ENCODE data around the gene LCE2D. TPM values are rescaled to one million over a fixed set of nuclear protein-coding genes. Genes with fewer than 3 reads are reported as not detected.

The LCE2D gene, protein sequence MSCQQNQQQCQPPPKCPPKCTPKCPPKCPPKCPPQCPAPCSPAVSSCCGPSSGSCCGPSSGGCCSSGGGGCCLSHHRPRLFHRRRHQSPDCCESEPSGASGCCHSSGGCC
- not detected for total RNA-seq
- long read RNA-seq = 0 reads

DNA sequence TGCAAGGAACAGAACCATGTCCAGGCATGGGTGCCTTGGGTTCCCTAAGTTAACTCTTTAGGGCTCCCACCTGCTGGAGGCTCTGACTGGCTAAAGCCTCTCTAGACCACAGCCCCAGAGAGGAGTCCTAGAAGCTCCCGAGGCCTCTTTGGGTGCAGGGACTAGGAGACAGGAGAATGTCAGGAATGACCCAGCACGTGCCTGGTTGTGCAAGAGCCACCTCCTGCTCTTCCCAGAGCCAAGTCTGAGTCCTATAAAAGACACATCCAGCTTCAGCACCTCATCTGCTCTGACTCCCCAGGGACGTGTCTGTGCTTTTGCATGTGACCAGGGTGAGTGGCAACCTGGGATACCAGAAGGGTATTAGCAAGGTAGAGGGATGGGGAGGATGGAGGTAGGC lies at the start of gene LCE2D:
Gene LCE2D, plus strand, starts transcription at position 283 of the 400 bp plus-strand sequence. CDS start 726 bp downstream, outside the sequence.
- TF ChIP-seq, protein P1, sequence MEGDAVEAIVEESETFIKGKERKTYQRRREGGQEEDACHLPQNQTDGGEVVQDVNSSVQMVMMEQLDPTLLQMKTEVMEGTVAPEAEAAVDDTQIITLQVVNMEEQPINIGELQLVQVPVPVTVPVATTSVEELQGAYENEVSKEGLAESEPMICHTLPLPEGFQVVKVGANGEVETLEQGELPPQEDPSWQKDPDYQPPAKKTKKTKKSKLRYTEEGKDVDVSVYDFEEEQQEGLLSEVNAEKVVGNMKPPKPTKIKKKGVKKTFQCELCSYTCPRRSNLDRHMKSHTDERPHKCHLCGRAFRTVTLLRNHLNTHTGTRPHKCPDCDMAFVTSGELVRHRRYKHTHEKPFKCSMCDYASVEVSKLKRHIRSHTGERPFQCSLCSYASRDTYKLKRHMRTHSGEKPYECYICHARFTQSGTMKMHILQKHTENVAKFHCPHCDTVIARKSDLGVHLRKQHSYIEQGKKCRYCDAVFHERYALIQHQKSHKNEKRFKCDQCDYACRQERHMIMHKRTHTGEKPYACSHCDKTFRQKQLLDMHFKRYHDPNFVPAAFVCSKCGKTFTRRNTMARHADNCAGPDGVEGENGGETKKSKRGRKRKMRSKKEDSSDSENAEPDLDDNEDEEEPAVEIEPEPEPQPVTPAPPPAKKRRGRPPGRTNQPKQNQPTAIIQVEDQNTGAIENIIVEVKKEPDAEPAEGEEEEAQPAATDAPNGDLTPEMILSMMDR (IDR thresholded peaks at IDR 0.05; ENCODE audit: borderline replicate concordance) = no peak
- Histone ChIP-seq H3K27ac (replicated peaks) (no peak within 1 kb of the TSS), H3K4me1 (no peaks in the 10 kb centered on the region), H3K4me3 (no peak within 1 kb of the TSS), H3K27me3 (ENCODE audit: low read depth) (peaks cover 20% of the 10 kb centered on the region), H3K36me3 (no peaks in the 10 kb centered on the region), H3K9me3 (replicated peaks) (no peaks in the 10 kb centered on the region)
- intact Hi-C loops (cut with micrococcal nuclease) = no loop called here
- DNase-seq = no peak

DNA sequence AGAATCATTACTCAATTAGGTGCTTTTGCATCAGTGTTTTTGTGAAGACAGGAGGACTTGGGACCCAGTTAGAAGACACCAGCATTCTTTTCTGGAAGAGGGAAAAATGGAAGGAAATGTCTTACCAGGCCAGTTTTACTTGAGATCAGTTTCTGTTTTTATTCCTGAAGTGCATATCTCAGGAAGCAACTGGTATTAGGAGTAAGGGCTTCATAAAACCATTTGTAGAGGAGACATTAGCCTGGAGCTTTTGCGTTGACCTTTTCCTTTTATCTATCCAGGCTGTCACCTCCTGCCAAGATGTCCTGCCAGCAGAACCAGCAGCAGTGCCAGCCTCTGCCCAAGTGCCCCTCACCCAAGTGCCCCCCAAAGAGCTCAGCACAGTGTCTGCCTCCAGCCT lies 49.7 kb upstream of the LCE2D start, which contains the start of gene LCE3B:
Gene LCE3B, plus strand, starts transcription at position 301 of the 400 bp plus-strand sequence. Its CDS starts 0 bp downstream, at position 301.
- H3K27me3 ChIP-seq (ENCODE audit: low read depth) = peaks cover 17% of the 10 kb centered on the region
- TF ChIP-seq, protein P1 (IDR thresholded peaks at IDR 0.05; ENCODE audit: borderline replicate concordance) = no peak
- no peak for DNase-seq

DNA sequence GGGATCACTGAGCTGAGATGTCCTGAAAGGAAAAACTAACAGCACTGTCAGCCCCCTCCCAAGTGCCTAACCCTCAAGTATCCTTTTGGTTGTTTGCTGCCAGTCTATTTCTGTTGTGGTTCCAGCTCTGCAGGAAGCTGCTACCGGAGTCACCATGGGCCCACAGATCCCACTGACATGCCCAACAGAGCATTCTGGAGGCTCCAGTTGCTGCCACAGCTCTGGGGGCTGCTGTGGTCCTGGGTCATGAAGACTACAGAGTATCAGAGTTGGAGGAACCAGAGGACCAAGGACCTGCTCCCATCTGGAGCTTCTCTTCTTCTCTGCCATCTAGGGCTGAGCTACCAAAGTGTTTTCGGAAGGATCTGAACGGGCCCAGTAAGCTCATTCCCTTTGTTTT lies 41.2 kb upstream of the LCE2D start:
- Histone ChIP-seq H3K9me3 (replicated peaks) (peaks cover 38% of the 10 kb centered on the region), H3K4me1 (no peaks in the 10 kb centered on the region), H3K36me3 (no peaks in the 10 kb centered on the region), H3K27ac (replicated peaks) (no peak overlapping the region), H3K27me3 (ENCODE audit: low read depth) (peaks cover 27% of the 10 kb centered on the region), H3K4me3 (no peak overlapping the region)
- intact Hi-C loops (cut with micrococcal nuclease) = no loop called here
- DNase-seq = no peak
- TF ChIP-seq, protein P1 (IDR thresholded peaks at IDR 0.05; ENCODE audit: borderline replicate concordance) = no peak

More for the DNA sequence above, 49.7 kb upstream of the LCE2D start, which contains the start of gene LCE3B:
- H3K4me1 ChIP-seq = no peaks in the 10 kb centered on the region
- H3K4me3 ChIP-seq = no peak within 1 kb of the TSS
- H3K27ac ChIP-seq (replicated peaks) = no peak within 1 kb of the TSS
- intact Hi-C loops (cut with micrococcal nuclease) = no loop called here
- peaks cover 20% of the 10 kb centered on the region for H3K9me3 ChIP-seq (replicated peaks)
- no peaks in the 10 kb centered on the region for H3K36me3 ChIP-seq

DNA sequence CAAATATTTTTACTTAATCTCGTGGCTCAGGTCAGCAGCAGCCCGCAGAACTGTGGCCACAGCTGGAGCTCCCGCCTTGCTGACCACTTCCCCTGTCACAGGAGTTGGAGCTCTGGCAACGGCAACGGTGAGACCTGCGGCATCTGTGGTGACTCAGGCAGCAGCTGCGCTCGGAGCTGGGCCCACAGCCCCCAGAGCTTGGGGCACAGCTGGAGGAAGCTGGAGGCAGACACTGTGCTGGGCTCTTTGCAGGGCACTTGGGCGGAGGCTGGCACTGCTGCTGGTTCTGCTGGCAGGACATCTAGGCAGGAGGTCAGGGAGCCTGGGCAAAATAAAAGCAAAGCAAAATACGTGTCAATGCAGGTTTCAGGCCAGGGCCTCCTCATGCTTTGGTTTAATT lies 40.4 kb upstream of the LCE2D start, which contains the start of gene LCE3A:
Gene LCE3A, minus strand, starts transcription at position 301 of the 400 bp plus-strand sequence. Its CDS starts 0 bp downstream, at position 301.
- no peak within 1 kb of the TSS for H3K27ac ChIP-seq (replicated peaks)
- TF ChIP-seq, protein P1 (IDR thresholded peaks at IDR 0.05; ENCODE audit: borderline replicate concordance) = no peak
- H3K4me3 ChIP-seq = no peak within 1 kb of the TSS
- intact Hi-C loops (cut with micrococcal nuclease) = no loop called here
- H3K4me1 ChIP-seq = no peaks in the 10 kb centered on the region
- H3K27me3 ChIP-seq (ENCODE audit: low read depth) = peaks cover 27% of the 10 kb centered on the region
- no peak for DNase-seq
- peaks cover 31% of the 10 kb centered on the region for H3K9me3 ChIP-seq (replicated peaks)
- no peaks in the 10 kb centered on the region for H3K36me3 ChIP-seq

DNA sequence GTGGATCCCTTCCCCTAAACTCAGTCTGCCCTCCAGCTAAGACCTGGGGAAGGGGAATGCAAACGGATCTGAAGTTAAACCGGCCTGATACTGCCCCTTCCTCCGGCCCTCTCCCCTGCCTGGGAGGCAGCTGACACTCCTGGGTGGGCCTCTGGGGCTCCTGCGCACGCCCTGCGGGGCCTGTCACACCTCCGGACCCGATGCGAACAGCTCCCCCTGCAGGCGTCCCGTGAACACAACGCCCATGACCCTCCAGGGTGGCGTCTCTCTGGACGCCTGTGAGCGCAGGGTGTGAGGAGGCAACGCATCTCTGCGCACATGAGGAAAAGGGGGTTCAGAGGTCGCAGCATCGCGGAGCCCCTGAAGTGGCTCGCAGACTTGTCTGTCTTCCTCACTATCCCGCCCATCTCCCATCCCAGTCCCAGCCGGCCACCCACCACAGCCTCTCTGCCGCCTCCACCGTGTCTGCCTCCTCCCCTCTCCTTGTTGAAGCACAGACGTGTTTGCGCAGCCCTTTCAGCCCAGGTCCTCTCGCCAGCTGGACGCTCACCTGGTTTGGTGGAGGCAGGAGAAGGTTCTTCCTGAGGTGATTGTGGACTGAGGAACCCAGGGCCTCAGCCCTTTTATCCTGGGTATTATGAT lies 39.9 kb upstream of the LCE2D start:
- Histone ChIP-seq H3K9me3 (replicated peaks) (peaks cover 26% of the 10 kb centered on the region), H3K27me3 (ENCODE audit: low read depth) (peaks cover 27% of the 10 kb centered on the region), H3K4me1 (no peaks in the 10 kb centered on the region), H3K4me3 (no peak overlapping the region), H3K27ac (replicated peaks) (no peak overlapping the region), H3K36me3 (no peaks in the 10 kb centered on the region)
- intact Hi-C loops (cut with micrococcal nuclease) = no loop called here
- TF ChIP-seq, protein P1 (IDR thresholded peaks at IDR 0.05; ENCODE audit: borderline replicate concordance) = no peak
- DNase-seq = no peak

Measured in left ventricle myocardium inferior (tissue), 1 donor.